ENCODE data around the gene CYP24A1. TPM values are rescaled to one million over a fixed set of nuclear protein-coding genes. Genes with fewer than 3 reads are reported as not detected.

CYP24A1 gene
- total RNA-seq, 1 donor from 2014 or later = 23.6 TPM

DNA sequence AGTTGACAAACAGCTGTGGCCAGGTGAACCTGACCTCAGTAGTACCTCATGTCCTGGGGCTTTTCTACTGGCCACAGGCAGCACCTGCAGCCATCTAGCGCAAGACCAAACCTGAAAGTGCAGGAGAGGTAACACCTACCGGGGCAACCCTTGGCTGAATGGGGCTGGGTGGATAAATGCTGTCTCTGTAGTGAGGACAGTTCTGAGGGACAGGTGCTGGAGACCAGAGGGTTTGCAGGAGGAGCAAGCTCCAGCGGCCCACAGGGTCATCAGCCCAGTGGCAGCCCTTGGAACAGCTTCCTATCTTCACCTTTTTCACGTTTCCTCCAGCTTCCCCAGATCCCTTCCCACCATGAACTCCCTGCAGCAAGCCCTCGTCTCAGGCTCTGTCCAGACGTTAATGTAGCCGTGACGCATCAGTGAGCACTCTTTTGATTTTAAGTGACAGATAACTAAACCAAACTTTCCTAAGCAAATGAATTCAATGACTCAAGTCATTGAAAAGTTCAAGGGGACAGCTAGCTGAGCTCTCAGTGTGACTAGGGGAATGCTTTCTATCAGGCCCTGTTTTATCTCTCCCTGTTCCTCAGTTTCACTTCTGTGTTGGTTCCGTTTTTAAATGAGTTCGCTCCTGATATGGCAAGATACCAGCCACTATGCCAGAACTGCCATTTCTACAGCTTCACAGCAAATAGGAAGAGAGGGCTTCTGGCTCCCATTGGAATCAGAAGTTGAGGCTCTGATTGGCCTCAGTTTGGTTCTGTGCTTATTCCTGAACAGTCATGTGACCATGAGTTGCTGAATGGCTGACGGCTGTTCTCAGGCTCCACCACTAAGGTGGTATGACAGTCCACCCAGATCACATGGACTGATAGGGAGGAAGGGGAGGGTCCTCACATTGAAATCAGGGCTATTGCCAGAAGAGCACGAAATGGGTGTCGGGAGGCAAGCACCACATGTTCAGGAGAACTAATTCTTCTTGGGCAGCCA lies 22.0 kb upstream of the CYP24A1 start:
- H3K36me3 Mint-ChIP-seq = no peaks in the 10 kb centered on the region
- H3K27ac Mint-ChIP-seq = no peak overlapping the region
- no peak overlapping the region for H3K4me3 Mint-ChIP-seq
- H3K27me3 Mint-ChIP-seq (ENCODE audit: low read depth) = no peaks in the 10 kb centered on the region
- no peaks in the 10 kb centered on the region for H3K9me3 Mint-ChIP-seq
- TF ChIP-seq, protein P1, sequence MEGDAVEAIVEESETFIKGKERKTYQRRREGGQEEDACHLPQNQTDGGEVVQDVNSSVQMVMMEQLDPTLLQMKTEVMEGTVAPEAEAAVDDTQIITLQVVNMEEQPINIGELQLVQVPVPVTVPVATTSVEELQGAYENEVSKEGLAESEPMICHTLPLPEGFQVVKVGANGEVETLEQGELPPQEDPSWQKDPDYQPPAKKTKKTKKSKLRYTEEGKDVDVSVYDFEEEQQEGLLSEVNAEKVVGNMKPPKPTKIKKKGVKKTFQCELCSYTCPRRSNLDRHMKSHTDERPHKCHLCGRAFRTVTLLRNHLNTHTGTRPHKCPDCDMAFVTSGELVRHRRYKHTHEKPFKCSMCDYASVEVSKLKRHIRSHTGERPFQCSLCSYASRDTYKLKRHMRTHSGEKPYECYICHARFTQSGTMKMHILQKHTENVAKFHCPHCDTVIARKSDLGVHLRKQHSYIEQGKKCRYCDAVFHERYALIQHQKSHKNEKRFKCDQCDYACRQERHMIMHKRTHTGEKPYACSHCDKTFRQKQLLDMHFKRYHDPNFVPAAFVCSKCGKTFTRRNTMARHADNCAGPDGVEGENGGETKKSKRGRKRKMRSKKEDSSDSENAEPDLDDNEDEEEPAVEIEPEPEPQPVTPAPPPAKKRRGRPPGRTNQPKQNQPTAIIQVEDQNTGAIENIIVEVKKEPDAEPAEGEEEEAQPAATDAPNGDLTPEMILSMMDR (IDR thresholded peaks at IDR 0.05; ENCODE audit: unreplicated experiment) = no peak
- DNase-seq (ENCODE audit: low spot score in 2 of 2, unreplicated experiment in 2 of 2) = no peak
- H3K4me1 Mint-ChIP-seq = peaks cover 12% of the 10 kb centered on the region

DNA sequence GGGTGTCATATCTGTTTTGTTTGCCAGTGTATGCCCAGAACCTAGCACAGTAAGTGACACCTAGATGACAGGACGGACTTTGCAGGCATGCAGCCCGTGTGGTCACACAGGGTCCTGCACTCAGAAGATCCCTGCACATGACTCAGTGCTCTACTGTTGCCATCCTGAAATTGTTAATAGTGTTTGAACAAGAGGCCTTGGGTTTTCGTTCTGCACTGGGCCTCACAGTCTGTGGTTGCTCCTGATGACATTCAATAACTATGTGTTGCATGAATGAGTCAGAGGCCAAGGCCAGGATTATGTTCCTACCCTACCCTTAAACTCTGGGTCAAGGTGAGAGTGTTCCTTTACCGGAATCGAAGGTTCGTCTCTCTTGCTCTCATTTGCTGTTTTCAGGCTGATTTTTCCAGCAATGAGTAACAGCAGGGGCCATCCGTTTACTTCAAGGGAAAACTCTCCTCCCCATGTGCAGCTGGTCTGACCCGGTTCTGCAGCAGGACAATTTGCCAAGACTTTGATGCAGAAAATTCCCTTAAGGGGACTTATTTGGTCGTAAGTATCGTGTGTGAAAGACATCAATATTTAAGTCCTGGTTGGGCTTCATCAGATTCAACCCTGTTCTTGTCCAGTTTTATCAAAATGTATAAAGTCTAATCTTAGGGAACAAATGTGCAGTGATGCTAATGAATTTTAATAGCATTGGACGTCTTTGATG lies 21.1 kb upstream of the CYP24A1 start:
- Mint-ChIP-seq H3K27me3 (ENCODE audit: low read depth) (no peaks in the 10 kb centered on the region), H3K27ac (no peak overlapping the region), H3K9me3 (no peaks in the 10 kb centered on the region), H3K4me1 (peaks cover 15% of the 10 kb centered on the region), H3K36me3 (no peaks in the 10 kb centered on the region), H3K4me3 (no peak overlapping the region)
- no peak for DNase-seq (ENCODE audit: low spot score in 2 of 2, unreplicated experiment in 2 of 2)
- TF ChIP-seq, protein P1 (IDR thresholded peaks at IDR 0.05; ENCODE audit: unreplicated experiment) = no peak

- H3K27ac Mint-ChIP-seq = no peak overlapping the region
- no peak for DNase-seq (ENCODE audit: low spot score in 2 of 2, unreplicated experiment in 2 of 2)
- peaks cover 24% of the 10 kb centered on the region for H3K4me1 Mint-ChIP-seq
- no peak overlapping the region for H3K4me3 Mint-ChIP-seq
- TF ChIP-seq, protein P1 (IDR thresholded peaks at IDR 0.05; ENCODE audit: unreplicated experiment) = no peak
- H3K27me3 Mint-ChIP-seq (ENCODE audit: low read depth) = no peaks in the 10 kb centered on the region
- H3K36me3 Mint-ChIP-seq = no peaks in the 10 kb centered on the region
- no peaks in the 10 kb centered on the region for H3K9me3 Mint-ChIP-seq
Measured at GRCh38 chr20:54193817-54194216, 20.0 kb upstream of the CYP24A1 start.

DNA sequence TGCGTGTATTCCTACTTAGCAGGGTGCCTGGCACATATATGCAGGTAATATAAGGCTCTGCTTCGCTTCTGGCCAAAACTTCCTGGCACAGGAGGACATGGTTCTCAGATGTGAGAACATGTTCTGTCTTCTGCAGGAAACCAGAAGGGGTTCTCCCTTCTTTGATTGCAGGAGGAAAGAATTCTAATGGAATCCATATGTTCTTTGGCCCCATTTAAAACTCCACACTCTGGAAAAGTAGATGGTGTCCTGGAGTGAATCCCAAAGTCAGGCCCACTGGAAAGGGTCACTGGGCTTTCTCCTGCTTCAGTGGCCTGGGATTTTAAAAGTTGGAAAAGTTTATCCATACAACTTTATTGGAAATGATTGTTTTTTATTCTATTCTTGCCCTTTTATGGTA lies 16.4 kb upstream of the CYP24A1 start:
- no peaks in the 10 kb centered on the region for H3K36me3 Mint-ChIP-seq
- TF ChIP-seq, protein P1 (IDR thresholded peaks at IDR 0.05; ENCODE audit: unreplicated experiment) = no peak
- H3K4me3 Mint-ChIP-seq = no peak overlapping the region
- H3K4me1 Mint-ChIP-seq = peaks cover 21% of the 10 kb centered on the region
- no peaks in the 10 kb centered on the region for H3K9me3 Mint-ChIP-seq
- no peak overlapping the region for H3K27ac Mint-ChIP-seq
- no peaks in the 10 kb centered on the region for H3K27me3 Mint-ChIP-seq (ENCODE audit: low read depth)
- no peak for DNase-seq (ENCODE audit: low spot score in 2 of 2, unreplicated experiment in 2 of 2)

DNA sequence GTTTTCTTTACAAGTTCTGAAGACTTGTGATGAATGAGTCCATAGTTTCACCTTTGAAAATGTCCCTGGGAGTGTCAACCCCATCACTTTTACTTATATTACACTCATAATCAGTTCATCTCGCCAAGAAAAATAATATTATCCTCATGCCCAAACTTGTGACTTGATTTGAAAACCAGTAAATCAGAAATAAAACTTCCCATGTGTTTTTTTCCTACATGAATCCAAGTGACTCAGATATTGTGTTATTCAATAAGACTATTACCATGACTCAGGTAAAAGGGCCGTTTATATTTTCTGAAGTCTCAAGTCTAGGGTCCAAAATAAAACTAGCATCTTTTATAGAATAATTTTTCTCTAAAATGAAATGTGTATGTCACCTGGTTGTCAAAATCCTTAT lies 15.8 kb upstream of the CYP24A1 start:
- Mint-ChIP-seq H3K27me3 (ENCODE audit: low read depth) (no peaks in the 10 kb centered on the region), H3K9me3 (no peaks in the 10 kb centered on the region), H3K27ac (peak overlapping the region; percentile 18), H3K4me3 (no peak overlapping the region), H3K36me3 (no peaks in the 10 kb centered on the region), H3K4me1 (peaks cover 16% of the 10 kb centered on the region)
- TF ChIP-seq, protein P1 (IDR thresholded peaks at IDR 0.05; ENCODE audit: unreplicated experiment) = no peak
- no peak for DNase-seq (ENCODE audit: low spot score in 2 of 2, unreplicated experiment in 2 of 2)
